Endothelial cell of umbilical vein (primary cell): ENCODE results near the gene NEK4. TPM values are rescaled to one million over a fixed set of nuclear protein-coding genes. Genes with fewer than 3 reads are reported as not detected.

Source experiments
- BruUV-seq: library from RNA; stranded (reverse); fragments of 400-500 nt; replicated peaks from 2 replicates; lab custom pipeline; 2021; lab: Mats Ljungman, UMichigan
- CTCF ChIA-PET: fragments of 300-600, 350-600 bp; sonication (Branson Sonifier 250); formaldehyde crosslinking; loops from one replicate; lab custom pipeline; 2021; ENCODE audit warnings: antibody characterized with exemption, inconsistent platforms; lab: Charles Lee
- POLR2A ChIA-PET: fragments of 300-600, 350-600 bp; sonication (Branson Sonifier 250); formaldehyde crosslinking; loops from one replicate; lab custom pipeline; 2021; ENCODE audit warnings: antibody characterized with exemption, inconsistent platforms; lab: Charles Lee
- DNase-seq: peaks from one replicate; pipeline ENCODE4 v3.0.0-alpha.2; 2011; ENCODE audit warnings: low read depth, low spot score
- FAIRE-seq: peaks from 2 replicates; lab custom pipeline; 2011; peaks lifted over from hg19 to GRCh38; lab: Jason Lieb, UNC
- H2AFZ ChIP-seq: 2 replicates; pipeline ENCODE4 v1.6.0; 2012; ENCODE audit warnings: low read depth, low read length, control low read depth, inconsistent platforms
- H3K27ac ChIP-seq: 2 replicates; pipeline ENCODE4 v1.5.1; 2011; ENCODE audit warnings: low read depth, mild to moderate bottlenecking, control low read depth, low read length, moderate library complexity; ENCODE audit not compliant: insufficient read depth
- H3K27me3 ChIP-seq, 2 experiments: 2 replicates each; pipeline versions ENCODE4 v1.6.0 to v1.6.1; 2011; ENCODE audit warnings: low read length in 2 of 2, mixed read lengths in 1 of 2; ENCODE audit not compliant: control insufficient read depth in 2 of 2, insufficient read depth in 2 of 2
- H3K36me3 ChIP-seq, 2 experiments: 2 replicates in 1 of 2; 3 replicates in 1 of 2; pipeline ENCODE4 v1.5.1; 2011; ENCODE audit warnings: low read length in 2 of 2, mild to moderate bottlenecking in 1 of 2, moderate library complexity in 1 of 2; ENCODE audit not compliant: control insufficient read depth in 2 of 2, insufficient read depth in 2 of 2; ENCODE audit errors: extremely low read depth in 1 of 2
- H3K4me1 ChIP-seq: 3 replicates; pipeline ENCODE4 v1.5.1; 2011; ENCODE audit warnings: mild to moderate bottlenecking, low read length; ENCODE audit not compliant: control insufficient read depth, insufficient read depth; ENCODE audit errors: extremely low read depth
- H3K4me2 ChIP-seq: 2 replicates; pipeline ENCODE4 v1.6.1; 2011; ENCODE audit warnings: low read length, control low read depth, mixed read lengths; ENCODE audit not compliant: insufficient read depth
- H3K4me3 ChIP-seq, 3 experiments: fragments of 200-600 bp in 1 of 3; sonication (generic), shearing (Covaris generic) in 1 of 3; replicated peaks in 1 of 3; 2 replicates each; pipeline ENCODE4 v1.5.1; 2011 to 2016; ENCODE audit warnings: control low read depth in 3 of 3, low read length in 3 of 3, mild to moderate bottlenecking in 2 of 3, inconsistent platforms in 1 of 3, low read depth in 1 of 3, moderate library complexity in 1 of 3; ENCODE audit not compliant: insufficient read depth in 1 of 3
- H3K79me2 ChIP-seq: 2 replicates; pipeline ENCODE4 v1.6.0; 2012; ENCODE audit warnings: low read length, inconsistent platforms; ENCODE audit not compliant: control insufficient read depth, insufficient read depth
- H3K9ac ChIP-seq: replicated peaks from 2 replicates; pipeline ENCODE3; 2011; ENCODE audit warnings: low read length, control low read depth; ENCODE audit not compliant: insufficient read depth; ENCODE audit errors: extremely low read depth
- H3K9me1 ChIP-seq: replicated peaks from 3 replicates; pipeline ENCODE4 v1.6.0; 2011; ENCODE audit warnings: mild to moderate bottlenecking, low read length; ENCODE audit not compliant: control insufficient read depth, insufficient read depth; ENCODE audit errors: extremely low read depth
- H3K9me3 ChIP-seq: replicated peaks from 2 replicates; pipeline ENCODE4 v1.5.1; 2012; ENCODE audit warnings: low read length, inconsistent platforms; ENCODE audit not compliant: control insufficient read depth, insufficient read depth
- H4K20me1 ChIP-seq: replicated peaks from 2 replicates; pipeline ENCODE3; 2011; ENCODE audit warnings: mild to moderate bottlenecking, low read length; ENCODE audit not compliant: control insufficient read depth, insufficient read depth; ENCODE audit errors: extremely low read depth
- CTCF ChIP-seq, 2 donors: IDR thresholded peaks; 1 replicate in 1 of 2; 2 replicates in 1 of 2; pipeline ENCODE4 v1.5.1; 2011; ENCODE audit warnings: low read length in 2 of 2, mild to moderate bottlenecking in 2 of 2, moderate library complexity in 2 of 2, control low read depth in 1 of 2, inconsistent platforms in 1 of 2, low read depth in 1 of 2; ENCODE audit not compliant: insufficient read depth in 1 of 2; ENCODE audit errors: extremely low read depth in 1 of 2
- EZH2 ChIP-seq: IDR thresholded peaks from 2 replicates; pipeline ENCODE4 v1.6.1; 2012; ENCODE audit warnings: borderline replicate concordance, low read depth, mild to moderate bottlenecking, moderate library complexity, low read length, inconsistent platforms; ENCODE audit not compliant: severe bottlenecking
- FOS ChIP-seq: IDR thresholded peaks from 2 replicates; pipeline ENCODE4 v1.6.1; 2011; ENCODE audit warnings: mild to moderate bottlenecking, low read length, moderate library complexity, borderline replicate concordance; ENCODE audit not compliant: insufficient read depth
- GATA2 ChIP-seq: IDR thresholded peaks from 2 replicates; pipeline ENCODE4 v1.7.0; 2011; ENCODE audit warnings: low read depth, mild to moderate bottlenecking, moderate library complexity, mixed read lengths, low read length; ENCODE audit not compliant: insufficient read length, insufficient read depth
- JUN ChIP-seq: IDR thresholded peaks from 2 replicates; pipeline ENCODE4 v1.6.1; 2011; ENCODE audit warnings: borderline replicate concordance, low read depth; ENCODE audit not compliant: insufficient read length, insufficient read depth
- MAX ChIP-seq: IDR thresholded peaks from 2 replicates; pipeline ENCODE4 v1.6.1; 2011; ENCODE audit not compliant: insufficient read depth, insufficient read length
- POLR2A ChIP-seq: IDR thresholded peaks from 2 replicates; pipeline ENCODE4 v1.6.1; 2012; ENCODE audit warnings: low read depth, mild to moderate bottlenecking, control low read depth, low read length
- POLR2AphosphoS5 ChIP-seq: IDR thresholded peaks from 2 replicates; pipeline ENCODE4 v1.6.1; 2012; ENCODE audit warnings: low read depth, mild to moderate bottlenecking, control low read depth, low read length, moderate library complexity; ENCODE audit not compliant: insufficient read depth
- dilution Hi-C: fragments of 300-500 bp; cut with MboI; formaldehyde crosslinking; loops from one replicate; pipeline ENCODE4 v1.15.0; 2019; ENCODE audit warnings: low sequenced_read_pairs; ENCODE audit not compliant: extremely low pct_ligation_motif_present
- intact Hi-C: fragments of 100-400 bp; cut with micrococcal nuclease; formaldehyde crosslinking; loops from one replicate; pipeline ENCODE4 v1.10.0; 2022
- polyA plus RNA-seq, 4 experiments: library from polyadenylated mRNA; depleted of rRNA in 3 of 4; stranded (reverse) in 3 of 4; unstranded in 1 of 4; fragments of >200 nt; gene quantifications; 2 replicates each; pipeline versions ENCODE4 v1.2.1 to v1.2.3, GENCODE V29; 2011 to 2012; ENCODE audit warnings: missing spikeins in 1 of 4
- total RNA-seq: library from RNA; stranded (reverse); gene quantifications from 2 replicates; pipeline ENCODE4 v1.2.3, GENCODE V29; 2021

The NEK4 gene
- total and polyA plus RNA-seq, 2 donors (not counting 3 experiments of a cell fraction or from before 2014, with no cell fraction given), result 4.4 to 20.8 TPM

- FAIRE-seq (no peak), DNase-seq (no peak)
- intact Hi-C loops (no loop called here), dilution Hi-C loops (no loop called here)
- Histone ChIP-seq H3K27me3 (no peaks in the 10 kb centered on the region), H4K20me1 (no peaks in the 10 kb centered on the region), H3K4me1 (no peaks in the 10 kb centered on the region), H3K36me3 (no peaks in the 10 kb centered on the region), H3K4me3 (no peak overlapping the region), H3K9me3 (no peaks in the 10 kb centered on the region), H3K4me2 (no peak overlapping the region), H3K27ac (no peak overlapping the region), H2AFZ (no peak overlapping the region), H3K79me2 (no peaks in the 10 kb centered on the region), H3K9me1 (no peaks in the 10 kb centered on the region), H3K9ac (no peak overlapping the region)
- TF ChIP-seq POLR2A (no peak), POLR2AphosphoS5 (no peak), MAX (no peak)
- POLR2A ChIA-PET, result no interaction called here
- CTCF ChIA-PET, result interaction anchor here (0.9 to 1.6 kb wide), 2 partner anchors 8 to 88 kb away, joined by 3 to 4 read pairs; no protein-coding TSS in a partner anchor
- BruUV-seq, result no TSS peak
Measured at GRCh38 chr3:52791366-52791765, 20.6 kb upstream of the NEK4 start.

GRCh38 chr3:52790741-52791140, 20.0 kb upstream of the NEK4 start:
- no peak overlapping the region for H3K4me2 ChIP-seq
- no peaks in the 10 kb centered on the region for H3K9me3 ChIP-seq
- no TSS peak for BruUV-seq
- TF ChIP-seq FOS (no peak), CTCF (IDR thresholded peaks at IDR 0.05; ENCODE audit: extremely low read depth in 1 of 2, insufficient read depth in 1 of 2, low read depth in 1 of 2, low read length in 2 of 2) (no peak), JUN (no peak), EZH2 (no peak), MAX (no peak), GATA2 (no peak), POLR2AphosphoS5 (no peak)
- intact Hi-C loops (no loop called here), dilution Hi-C loops (no loop called here)
- H3K9ac ChIP-seq, result no peak overlapping the region
- no peak overlapping the region for H3K27ac ChIP-seq
- no peak for FAIRE-seq
- no peaks in the 10 kb centered on the region for H3K4me1 ChIP-seq
- no peak overlapping the region for H3K4me3 ChIP-seq
- H2AFZ ChIP-seq, result no peak overlapping the region
- ChIA-PET POLR2A (no interaction called here), CTCF (interaction anchor here (1.5 kb wide), 1 partner anchor 30 kb away, joined by 3 read pairs; no protein-coding TSS in a partner anchor)
- no peaks in the 10 kb centered on the region for H3K79me2 ChIP-seq
- H3K9me1 ChIP-seq, result no peaks in the 10 kb centered on the region
- DNase-seq, result no peak
- H4K20me1 ChIP-seq, result no peaks in the 10 kb centered on the region
- no peaks in the 10 kb centered on the region for H3K36me3 ChIP-seq
- H3K27me3 ChIP-seq, result no peaks in the 10 kb centered on the region
